GM12873 (cell line): ENCODE data around the gene CDH4.

Experiments
- TF ChIP-seq, protein P1 (sequence below): IDR thresholded peaks from 2 replicates; pipeline ENCODE4 v1.5.1; 2012; ENCODE audit warnings: low read depth, mild to moderate bottlenecking, moderate library complexity, low read length, control low read depth; ENCODE audit not compliant: insufficient read depth; ENCODE audit errors: missing control alignments

The CDH4 gene

DNA sequence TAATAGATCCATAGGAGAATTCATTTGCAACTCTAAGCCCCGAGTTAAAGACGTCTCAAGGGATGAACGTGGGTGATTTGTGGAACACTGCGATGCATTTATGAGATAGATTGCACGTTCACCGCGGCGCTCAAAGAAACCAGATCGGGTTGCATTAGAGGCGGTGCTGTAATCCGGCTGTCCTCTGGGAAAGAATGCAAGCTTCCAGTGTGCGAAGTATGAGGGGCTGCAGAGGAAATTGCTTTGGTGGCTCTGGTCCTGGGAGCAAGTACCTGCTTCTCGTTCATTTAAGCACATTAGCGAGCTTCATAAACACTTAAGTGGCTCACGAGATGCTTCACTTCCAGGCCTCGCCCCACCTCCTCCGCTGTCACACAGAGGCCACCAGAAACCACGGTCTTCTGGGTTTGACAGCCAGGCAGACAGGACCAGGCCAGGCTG, 182.3 kb downstream of the CDH4 start:
- TF ChIP-seq, protein P1, sequence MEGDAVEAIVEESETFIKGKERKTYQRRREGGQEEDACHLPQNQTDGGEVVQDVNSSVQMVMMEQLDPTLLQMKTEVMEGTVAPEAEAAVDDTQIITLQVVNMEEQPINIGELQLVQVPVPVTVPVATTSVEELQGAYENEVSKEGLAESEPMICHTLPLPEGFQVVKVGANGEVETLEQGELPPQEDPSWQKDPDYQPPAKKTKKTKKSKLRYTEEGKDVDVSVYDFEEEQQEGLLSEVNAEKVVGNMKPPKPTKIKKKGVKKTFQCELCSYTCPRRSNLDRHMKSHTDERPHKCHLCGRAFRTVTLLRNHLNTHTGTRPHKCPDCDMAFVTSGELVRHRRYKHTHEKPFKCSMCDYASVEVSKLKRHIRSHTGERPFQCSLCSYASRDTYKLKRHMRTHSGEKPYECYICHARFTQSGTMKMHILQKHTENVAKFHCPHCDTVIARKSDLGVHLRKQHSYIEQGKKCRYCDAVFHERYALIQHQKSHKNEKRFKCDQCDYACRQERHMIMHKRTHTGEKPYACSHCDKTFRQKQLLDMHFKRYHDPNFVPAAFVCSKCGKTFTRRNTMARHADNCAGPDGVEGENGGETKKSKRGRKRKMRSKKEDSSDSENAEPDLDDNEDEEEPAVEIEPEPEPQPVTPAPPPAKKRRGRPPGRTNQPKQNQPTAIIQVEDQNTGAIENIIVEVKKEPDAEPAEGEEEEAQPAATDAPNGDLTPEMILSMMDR = no peak

DNA sequence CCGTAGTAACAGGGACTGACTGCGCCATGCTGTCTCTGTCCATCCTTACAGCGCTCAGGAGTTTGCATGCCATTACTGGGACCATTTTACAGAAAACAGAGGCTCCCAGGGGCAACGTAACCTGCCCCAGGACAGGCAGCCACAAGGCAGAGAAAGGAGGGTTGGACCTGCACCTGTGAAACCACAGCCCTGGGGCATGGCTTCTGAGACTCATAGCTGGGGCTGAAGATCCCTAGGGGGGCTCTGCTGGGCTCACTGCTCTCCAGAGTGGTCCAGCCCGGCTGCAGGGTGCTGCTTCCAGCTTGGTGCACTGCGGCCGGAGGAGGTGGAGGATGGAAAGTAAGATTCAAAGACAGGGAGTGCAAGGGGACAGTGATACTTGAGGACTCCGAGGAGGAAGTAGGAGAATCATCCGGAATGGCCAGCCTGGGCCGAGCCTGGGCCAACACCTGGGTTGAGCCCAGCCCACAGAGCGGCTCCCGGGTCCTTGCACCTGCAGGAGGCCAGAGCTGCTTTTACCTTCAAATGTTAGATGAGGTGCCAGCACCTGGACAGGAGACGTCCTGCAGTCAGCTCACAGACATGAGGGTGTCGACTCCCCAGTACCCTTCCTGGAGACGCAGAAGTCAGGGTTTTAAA, 183.2 kb downstream of the CDH4 start:
- TF ChIP-seq, protein P1 = no peak

DNA sequence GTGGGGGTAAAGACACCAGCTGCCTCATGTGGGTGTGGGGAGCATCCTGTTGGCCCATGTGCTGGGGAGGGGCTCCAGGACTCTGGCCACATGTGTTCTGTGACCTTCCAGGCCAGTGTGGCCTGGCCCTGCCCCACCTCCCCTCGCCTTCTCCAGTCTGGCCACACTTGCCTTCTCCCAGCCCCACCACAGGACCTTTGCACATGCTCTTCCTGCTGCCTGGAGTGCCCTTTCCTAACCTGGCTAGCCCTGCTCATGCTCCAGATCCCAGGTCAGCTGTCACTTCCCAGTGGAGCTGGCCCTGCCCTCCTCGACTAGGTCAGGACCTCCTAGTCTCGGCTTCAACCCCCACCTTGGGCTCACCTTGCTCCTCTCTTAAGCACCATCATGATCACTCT, 183.8 kb downstream of the CDH4 start:
- TF ChIP-seq, protein P1 = no peak

DNA sequence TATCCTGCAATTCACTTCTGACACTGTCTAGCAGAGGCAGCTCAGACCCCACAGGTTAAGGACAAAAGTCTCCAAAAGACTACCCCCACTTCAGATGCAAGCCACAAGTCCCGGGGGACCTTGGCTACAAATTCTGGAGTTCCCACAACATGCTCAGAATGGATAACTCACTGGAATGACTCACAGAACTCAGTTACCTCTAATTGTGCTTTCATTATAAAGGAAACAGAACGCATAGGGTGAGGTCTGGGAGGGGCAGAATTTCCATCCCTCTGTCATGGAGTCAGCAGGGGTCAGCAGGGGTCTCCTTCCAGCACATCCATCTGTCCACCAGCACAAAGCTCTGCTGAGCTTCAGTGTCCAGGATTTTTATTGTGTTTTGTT, 184.2 kb downstream of the CDH4 start:
- TF ChIP-seq, protein P1 = no peak

DNA sequence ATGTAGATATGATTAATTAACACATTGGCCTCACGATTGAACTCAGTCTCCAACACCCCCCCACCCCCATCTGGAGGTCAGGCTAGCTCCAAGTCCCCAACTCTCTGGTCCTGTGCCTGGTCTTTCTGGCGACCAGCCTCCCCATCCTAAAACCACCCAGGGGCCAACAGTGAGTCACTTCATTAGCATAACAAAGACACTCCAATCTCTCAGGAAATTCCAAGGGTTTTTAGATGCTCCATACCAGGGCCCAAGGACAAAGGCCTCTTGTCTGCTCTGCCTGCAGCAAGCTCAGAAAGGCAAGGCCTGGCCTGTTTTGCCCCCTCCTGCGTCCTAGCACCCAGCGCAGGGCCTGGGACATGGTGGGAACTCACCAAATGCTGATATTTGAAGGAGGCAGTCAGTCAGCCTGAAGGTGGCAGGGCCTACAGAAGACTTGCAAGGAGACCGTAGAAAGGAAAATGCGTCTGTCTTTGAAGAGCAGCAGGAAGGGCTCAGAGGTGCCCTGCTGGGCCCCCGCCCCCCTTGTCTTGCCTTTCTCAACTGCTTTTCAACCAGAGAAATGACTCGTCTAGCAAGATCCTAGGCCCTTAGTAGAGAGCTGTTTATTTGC, 184.7 kb downstream of the CDH4 start:
- TF ChIP-seq, protein P1 = no peak

DNA sequence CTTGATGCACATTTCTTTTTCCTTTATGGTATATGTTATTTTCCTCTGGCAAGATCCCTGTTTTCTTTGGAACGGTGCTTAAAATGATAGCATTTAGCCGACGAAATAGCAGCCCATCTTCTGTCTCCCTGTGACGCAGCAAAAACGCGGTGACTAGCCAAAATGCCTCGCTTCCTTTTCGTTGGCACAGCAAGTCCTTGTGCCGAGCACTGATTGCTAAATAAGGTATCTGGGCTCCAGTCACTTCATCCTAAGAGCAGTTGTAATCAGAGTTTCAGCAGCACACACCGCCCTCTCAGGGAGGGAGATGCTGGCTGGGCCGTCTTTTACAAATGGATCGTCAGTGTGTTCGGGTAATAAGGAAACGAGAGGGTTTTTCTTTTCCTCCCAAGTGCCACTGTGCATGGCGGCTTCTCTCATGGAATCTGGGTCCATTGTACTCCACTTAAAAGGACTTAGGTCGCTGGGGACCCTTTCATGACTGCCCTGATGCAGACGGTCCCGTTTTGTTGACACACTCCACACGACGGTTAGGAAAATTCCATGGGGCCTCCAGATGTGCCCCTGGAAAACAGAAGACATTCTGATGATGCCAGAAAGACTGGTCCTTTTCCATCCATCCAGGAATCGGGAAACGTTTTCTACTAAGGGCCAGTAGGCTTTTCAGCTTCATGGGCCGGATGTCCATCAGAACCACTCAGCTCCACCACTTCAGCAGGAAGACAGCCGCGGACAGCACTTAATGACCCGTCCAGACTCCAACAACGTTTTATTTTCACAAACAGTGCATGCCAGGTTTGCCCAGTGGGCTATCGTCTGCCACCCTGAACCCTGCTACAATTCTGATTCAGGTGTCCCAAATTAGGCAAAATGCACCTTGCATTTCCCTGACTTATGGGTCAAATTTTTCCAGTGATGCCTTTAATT, 185.5 kb downstream of the CDH4 start:
- TF ChIP-seq, protein P1 = no peak

DNA sequence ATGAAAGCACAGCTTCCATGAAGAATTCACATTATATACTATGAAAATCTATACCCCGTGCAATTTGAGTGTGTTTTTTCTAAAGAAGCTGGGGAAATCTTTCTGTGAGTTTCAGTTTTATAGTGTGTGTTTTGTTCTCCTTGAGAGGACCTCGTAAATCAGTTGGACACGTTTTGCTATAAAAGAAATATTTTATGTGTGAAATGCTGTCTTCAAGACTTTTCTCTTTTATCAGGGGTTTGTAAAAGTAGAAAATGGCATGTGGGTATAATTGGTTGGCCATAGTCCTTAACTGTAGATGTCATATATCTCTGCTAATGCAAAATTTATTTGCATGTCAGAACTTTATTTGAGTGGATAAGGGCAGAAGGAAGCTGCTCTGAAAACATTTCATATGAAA, 186.2 kb downstream of the CDH4 start:
- TF ChIP-seq, protein P1 = no peak
